HepG2 (cell line): Measurements from ENCODE around the gene RPUSD3. TPM values are rescaled to one million over a fixed set of nuclear protein-coding genes. Genes with fewer than 3 reads are reported as not detected.

Experiments
- AGO2 ChIP-seq: fragments of 200-400 bp; formaldehyde crosslinking; optimal IDR thresholded peaks from 2 replicates; pipeline ENCODE3; 2017; ENCODE audit warnings: mild to moderate bottlenecking, low read depth, low read length, moderate library complexity
- CEBPB ChIP-seq: IDR thresholded peaks from 2 replicates; pipeline ENCODE4 v1.6.1; 2011; ENCODE audit warnings: low read depth, low read length, improper control_type of control experiment, borderline replicate concordance
- HMGA1 ChIP-seq: sonication (generic); formaldehyde crosslinking; conservative IDR thresholded peaks from 2 replicates; pipeline ENCODE4 v1.4.0; 2020; ENCODE audit warnings: missing genetic modification reagents
- HOXD1 ChIP-seq: sonication (generic); formaldehyde crosslinking; IDR thresholded peaks from 2 replicates; pipeline ENCODE4 v1.5.0; 2020; ENCODE audit warnings: missing genetic modification reagents
- MAFK ChIP-seq, 2 experiments: IDR thresholded peaks in 1 of 2; conservative IDR thresholded peaks in 1 of 2; 2 replicates each; pipeline ENCODE4 v1.6.1; 2011; ENCODE audit warnings: improper control_type of control experiment in 2 of 2, low read length in 2 of 2
- MZF1 ChIP-seq: sonication (generic); formaldehyde crosslinking; IDR thresholded peaks from 2 replicates; pipeline ENCODE4 v1.8.1; 2023; ENCODE audit warnings: mild to moderate bottlenecking, missing genetic modification reagents, borderline replicate concordance
- NFIB ChIP-seq: sonication (generic); formaldehyde crosslinking; IDR thresholded peaks from 2 replicates; pipeline ENCODE4 v1.9.0; 2021; ENCODE audit warnings: missing genetic modification reagents, mild to moderate bottlenecking, borderline replicate concordance
- PATZ1 ChIP-seq: sonication (generic); formaldehyde crosslinking; IDR thresholded peaks from 2 replicates; pipeline ENCODE4 v1.4.0; 2020; ENCODE audit warnings: missing genetic modification reagents
- SIX1 ChIP-seq: sonication (generic); formaldehyde crosslinking; IDR thresholded peaks from 2 replicates; pipeline ENCODE4 v1.4.0; 2020; ENCODE audit warnings: missing genetic modification reagents, borderline replicate concordance
- SOX13 ChIP-seq, 3 experiments: fragments of 450-650 bp in 1 of 3; sonication (generic) in 1 of 3; formaldehyde crosslinking in 1 of 3; IDR thresholded peaks in 2 of 3; conservative IDR thresholded peaks in 1 of 3; 2 replicates each; pipeline versions ENCODE4 v1.5.0 to v1.6.1; 2016 to 2020; ENCODE audit warnings: antibody characterized with exemption in 1 of 3, mild to moderate bottlenecking in 1 of 3, missing compliant biosample characterization in 1 of 3, missing genetic modification reagents in 1 of 3, moderate library complexity in 1 of 3
- SRY ChIP-seq: sonication (generic); formaldehyde crosslinking; IDR thresholded peaks from 2 replicates; pipeline ENCODE4 v1.8.0; 2022; ENCODE audit warnings: mild to moderate bottlenecking, missing genetic modification reagents
- ZNF33A ChIP-seq: sonication (generic); formaldehyde crosslinking; IDR thresholded peaks from 2 replicates; pipeline ENCODE4 v1.5.1; 2020; ENCODE audit warnings: missing genetic modification reagents, mild to moderate bottlenecking, moderate library complexity, borderline replicate concordance
- polyA plus RNA-seq, 8 experiments: library from polyadenylated mRNA; depleted of rRNA in 3 of 8; stranded (reverse) in 7 of 8; unstranded in 1 of 8; fragments of >200 nt; fragmentation: Illumina TruSeq in 4 of 8; extraction: Trizol in 4 of 8; gene quantifications; 2 replicates each; pipeline versions ENCODE4 v1.2.1 to v1.2.3, GENCODE V29; 2011 to 2016; ENCODE audit warnings: low read depth in 4 of 8, missing spikeins in 1 of 8, mixed read lengths in 1 of 8; ENCODE audit not compliant: insufficient read depth in 1 of 8
- total RNA-seq, 5 experiments: library from RNA; depleted of rRNA; stranded (reverse); fragments of >200 nt; fragmentation: Illumina TruSeq; extraction: Trizol; gene quantifications; 2 replicates each; pipeline ENCODE4 v1.2.3, GENCODE V29; 2016; ENCODE audit warnings: low read depth in 1 of 5
- TF ChIP-seq, protein P1 (sequence below): sonication (generic); formaldehyde crosslinking; IDR thresholded peaks from 2 replicates; pipeline ENCODE4 v1.8.1; 2023; ENCODE audit warnings: mild to moderate bottlenecking, inconsistent platforms, moderate library complexity, missing genetic modification reagents, borderline replicate concordance
- TF ChIP-seq, protein P2 (sequence below): sonication (generic); formaldehyde crosslinking; IDR thresholded peaks from 2 replicates; pipeline ENCODE4 v1.9.0; 2022; ENCODE audit warnings: missing genetic modification reagents, mild to moderate bottlenecking, borderline replicate concordance
- TF ChIP-seq, protein P3 (sequence below): sonication (generic); formaldehyde crosslinking; IDR thresholded peaks from 2 replicates; pipeline ENCODE4 v1.9.0; 2021; ENCODE audit warnings: missing genetic modification reagents, borderline replicate concordance
- TF ChIP-seq, protein P4 (sequence below): sonication (generic); formaldehyde crosslinking; IDR thresholded peaks from 2 replicates; pipeline ENCODE4 v1.5.0; 2020; ENCODE audit warnings: mild to moderate bottlenecking, missing genetic modification reagents

The RPUSD3 gene
- total and polyA plus RNA-seq, 2 of the 13 experiments (the other 11 are each of a cell fraction or from before 2014, with no cell fraction given), result 32.1 to 48.7 TPM

- TF ChIP-seq ZNF33A (CRISPR knock-in tag), result no peak
- no peak for TF ChIP-seq HMGA1 (CRISPR knock-in tag)
- TF ChIP-seq, protein P1, sequence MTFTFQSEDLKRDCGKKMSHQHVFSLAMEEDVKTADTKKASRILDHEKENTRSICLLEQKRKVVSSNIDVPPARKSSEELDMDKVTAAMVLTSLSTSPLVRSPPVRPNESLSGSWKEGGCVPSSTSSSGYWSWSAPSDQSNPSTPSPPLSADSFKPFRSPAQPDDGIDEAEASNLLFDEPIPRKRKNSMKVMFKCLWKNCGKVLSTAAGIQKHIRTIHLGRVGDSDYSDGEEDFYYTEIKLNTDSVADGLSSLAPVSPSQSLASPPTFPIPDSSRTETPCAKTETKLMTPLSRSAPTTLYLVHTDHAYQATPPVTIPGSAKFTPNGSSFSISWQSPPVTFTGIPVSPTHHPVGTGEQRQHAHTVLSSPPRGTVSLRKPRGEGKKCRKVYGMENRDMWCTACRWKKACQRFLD (CRISPR knock-in tag), result no peak
- no peak for TF ChIP-seq SIX1 (CRISPR knock-in tag)
- TF ChIP-seq SOX13 (IDR thresholded peaks at IDR 0.05), result no peak
- peak in 1 of 2 experiments; percentile 77; a peak in 2 of 4 replicates for TF ChIP-seq SOX13 (CRISPR knock-in tag; conservative IDR thresholded peaks at IDR 0.05 in 1 of 2, IDR thresholded peaks at IDR 0.05 in 1 of 2)
- 0 out of 2 replicates have a peak, but pooled peaks have one; percentile 3 for TF ChIP-seq SRY (CRISPR knock-in tag)
- TF ChIP-seq NFIB, result no peak
- no peak for TF ChIP-seq HOXD1 (CRISPR knock-in tag)
- TF ChIP-seq AGO2, result peak; percentile 41
- TF ChIP-seq CEBPB, result no peak
- no peak for TF ChIP-seq MZF1 (CRISPR knock-in tag)
- TF ChIP-seq, protein P2, sequence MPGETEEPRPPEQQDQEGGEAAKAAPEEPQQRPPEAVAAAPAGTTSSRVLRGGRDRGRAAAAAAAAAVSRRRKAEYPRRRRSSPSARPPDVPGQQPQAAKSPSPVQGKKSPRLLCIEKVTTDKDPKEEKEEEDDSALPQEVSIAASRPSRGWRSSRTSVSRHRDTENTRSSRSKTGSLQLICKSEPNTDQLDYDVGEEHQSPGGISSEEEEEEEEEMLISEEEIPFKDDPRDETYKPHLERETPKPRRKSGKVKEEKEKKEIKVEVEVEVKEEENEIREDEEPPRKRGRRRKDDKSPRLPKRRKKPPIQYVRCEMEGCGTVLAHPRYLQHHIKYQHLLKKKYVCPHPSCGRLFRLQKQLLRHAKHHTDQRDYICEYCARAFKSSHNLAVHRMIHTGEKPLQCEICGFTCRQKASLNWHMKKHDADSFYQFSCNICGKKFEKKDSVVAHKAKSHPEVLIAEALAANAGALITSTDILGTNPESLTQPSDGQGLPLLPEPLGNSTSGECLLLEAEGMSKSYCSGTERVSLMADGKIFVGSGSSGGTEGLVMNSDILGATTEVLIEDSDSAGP (CRISPR knock-in tag), result no peak
- no peak for TF ChIP-seq MAFK (conservative IDR thresholded peaks at IDR 0.05 in 1 of 2, IDR thresholded peaks at IDR 0.05 in 1 of 2; ENCODE audit: low read length in 2 of 2)
- TF ChIP-seq, protein P3, sequence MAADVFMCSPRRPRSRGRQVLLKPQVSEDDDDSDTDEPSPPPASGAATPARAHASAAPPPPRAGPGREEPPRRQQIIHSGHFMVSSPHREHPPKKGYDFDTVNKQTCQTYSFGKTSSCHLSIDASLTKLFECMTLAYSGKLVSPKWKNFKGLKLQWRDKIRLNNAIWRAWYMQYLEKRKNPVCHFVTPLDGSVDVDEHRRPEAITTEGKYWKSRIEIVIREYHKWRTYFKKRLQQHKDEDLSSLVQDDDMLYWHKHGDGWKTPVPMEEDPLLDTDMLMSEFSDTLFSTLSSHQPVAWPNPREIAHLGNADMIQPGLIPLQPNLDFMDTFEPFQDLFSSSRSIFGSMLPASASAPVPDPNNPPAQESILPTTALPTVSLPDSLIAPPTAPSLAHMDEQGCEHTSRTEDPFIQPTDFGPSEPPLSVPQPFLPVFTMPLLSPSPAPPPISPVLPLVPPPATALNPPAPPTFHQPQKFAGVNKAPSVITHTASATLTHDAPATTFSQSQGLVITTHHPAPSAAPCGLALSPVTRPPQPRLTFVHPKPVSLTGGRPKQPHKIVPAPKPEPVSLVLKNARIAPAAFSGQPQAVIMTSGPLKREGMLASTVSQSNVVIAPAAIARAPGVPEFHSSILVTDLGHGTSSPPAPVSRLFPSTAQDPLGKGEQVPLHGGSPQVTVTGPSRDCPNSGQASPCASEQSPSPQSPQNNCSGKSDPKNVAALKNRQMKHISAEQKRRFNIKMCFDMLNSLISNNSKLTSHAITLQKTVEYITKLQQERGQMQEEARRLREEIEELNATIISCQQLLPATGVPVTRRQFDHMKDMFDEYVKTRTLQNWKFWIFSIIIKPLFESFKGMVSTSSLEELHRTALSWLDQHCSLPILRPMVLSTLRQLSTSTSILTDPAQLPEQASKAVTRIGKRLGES (CRISPR knock-in tag), result no peak
- TF ChIP-seq, protein P4, sequence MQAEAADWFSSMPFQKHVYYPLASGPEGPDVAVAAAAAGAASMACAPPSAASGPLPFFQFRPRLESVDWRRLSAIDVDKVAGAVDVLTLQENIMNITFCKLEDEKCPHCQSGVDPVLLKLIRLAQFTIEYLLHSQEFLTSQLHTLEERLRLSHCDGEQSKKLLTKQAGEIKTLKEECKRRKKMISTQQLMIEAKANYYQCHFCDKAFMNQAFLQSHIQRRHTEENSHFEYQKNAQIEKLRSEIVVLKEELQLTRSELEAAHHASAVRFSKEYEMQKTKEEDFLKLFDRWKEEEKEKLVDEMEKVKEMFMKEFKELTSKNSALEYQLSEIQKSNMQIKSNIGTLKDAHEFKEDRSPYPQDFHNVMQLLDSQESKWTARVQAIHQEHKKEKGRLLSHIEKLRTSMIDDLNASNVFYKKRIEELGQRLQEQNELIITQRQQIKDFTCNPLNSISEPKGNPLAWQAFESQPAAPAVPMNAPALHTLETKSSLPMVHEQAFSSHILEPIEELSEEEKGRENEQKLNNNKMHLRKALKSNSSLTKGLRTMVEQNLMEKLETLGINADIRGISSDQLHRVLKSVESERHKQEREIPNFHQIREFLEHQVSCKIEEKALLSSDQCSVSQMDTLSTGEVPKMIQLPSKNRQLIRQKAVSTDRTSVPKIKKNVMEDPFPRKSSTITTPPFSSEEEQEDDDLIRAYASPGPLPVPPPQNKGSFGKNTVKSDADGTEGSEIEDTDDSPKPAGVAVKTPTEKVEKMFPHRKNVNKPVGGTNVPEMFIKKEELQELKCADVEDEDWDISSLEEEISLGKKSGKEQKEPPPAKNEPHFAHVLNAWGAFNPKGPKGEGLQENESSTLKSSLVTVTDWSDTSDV, result no peak
- TF ChIP-seq PATZ1, result peak; percentile 20; the same call in 1 of the 2 replicates
Measured at GRCh38 chr3:9834520-9835380, 9.1 kb downstream of the RPUSD3 start (continued).
